ENCODE results near the gene FAR1.

The FAR1 gene

GRCh38 chr11:13672576-13673210, 4.2 kb downstream of the FAR1 start:
- no peak for DNase-seq

GRCh38 chr11:13674799-13675509, 6.5 kb downstream of the FAR1 start:
- no peak for DNase-seq

GRCh38 chr11:13676576-13676975, 8.1 kb downstream of the FAR1 start:
- no peak for DNase-seq

- DNase-seq, result no peak
Observed at GRCh38 chr11:13679768-13680167, 11.3 kb downstream of the FAR1 start.

GRCh38 chr11:13680501-13681264, 12.2 kb downstream of the FAR1 start:
- DNase-seq, result no peak

GRCh38 chr11:13681446-13681845, 13.0 kb downstream of the FAR1 start:
- DNase-seq, result no peak

GRCh38 chr11:13682212-13682611, 13.7 kb downstream of the FAR1 start:
- no peak for DNase-seq

- DNase-seq, result no peak
Observed at GRCh38 chr11:13685461-13686108, 17.1 kb downstream of the FAR1 start.

- DNase-seq, result no peak
Observed at GRCh38 chr11:13686776-13687175, 18.3 kb downstream of the FAR1 start.

- DNase-seq, result no peak
Observed at GRCh38 chr11:13687271-13687670, 18.8 kb downstream of the FAR1 start.

GRCh38 chr11:13691286-13691899, 22.9 kb downstream of the FAR1 start:
- no peak for DNase-seq

GRCh38 chr11:13692172-13692571, 23.7 kb downstream of the FAR1 start:
- no peak for DNase-seq

- DNase-seq, result no peak
Observed at GRCh38 chr11:13694115-13694514, 25.6 kb downstream of the FAR1 start.

- no peak for DNase-seq
Observed at GRCh38 chr11:13695886-13696285, 27.4 kb downstream of the FAR1 start.

GRCh38 chr11:13697710-13698109, 29.2 kb downstream of the FAR1 start:
- DNase-seq, result no peak

- DNase-seq, result no peak
Observed at GRCh38 chr11:13698132-13698531, 29.7 kb downstream of the FAR1 start.

GRCh38 chr11:13699041-13699440, 30.6 kb downstream of the FAR1 start:
- DNase-seq, result no peak

- DNase-seq, result no peak
Observed at GRCh38 chr11:13699870-13700269, 31.4 kb downstream of the FAR1 start.

GRCh38 chr11:13701506-13701905, 33.0 kb downstream of the FAR1 start:
- no peak for DNase-seq

- no peak for DNase-seq
Observed at GRCh38 chr11:13702071-13702470, 33.6 kb downstream of the FAR1 start.

GRCh38 chr11:13705710-13706109, 37.2 kb downstream of the FAR1 start:
- DNase-seq, result no peak

GRCh38 chr11:13713982-13714381, 45.5 kb downstream of the FAR1 start:
- no peak for DNase-seq

- DNase-seq, result no peak
Observed at GRCh38 chr11:13717331-13717730, 48.9 kb downstream of the FAR1 start.

Data from effector CD8-positive, alpha-beta T cell (primary cell).